Uterus (tissue), 4 donors: ENCODE data around the gene ADRA2C. TPM values are rescaled to one million over a fixed set of nuclear protein-coding genes. Genes with fewer than 3 reads are reported as not detected.

Experiments
- DNase-seq, 2 donors: peaks; one replicate each; pipeline ENCODE4 v3.0.0-alpha.2; 2019 to 2020
- H3K27ac ChIP-seq, 2 donors: fragments of 200-600 bp; sonication (generic); 1 replicate in 1 of 2; 2 replicates in 1 of 2; pipeline ENCODE4 v1.5.1; 2016 to 2018
- H3K27me3 ChIP-seq, 2 donors: fragments of 200-600 bp; sonication (generic); one replicate each; pipeline ENCODE4 v1.5.1; 2018 to 2019; ENCODE audit warnings: control low read depth in 1 of 2
- H3K36me3 ChIP-seq, 2 donors: fragments of 200-600 bp; sonication (generic); one replicate each; pipeline ENCODE4 v1.5.1; 2019; ENCODE audit warnings: control low read depth in 1 of 2
- H3K4me1 ChIP-seq, 2 donors: fragments of 200-600 bp; sonication (generic); one replicate each; pipeline ENCODE4 v1.5.1; 2018 to 2019; ENCODE audit warnings: control low read depth in 1 of 2
- H3K4me3 ChIP-seq, 2 donors: fragments of 200-600 bp; sonication (generic); 1 replicate in 1 of 2; 2 replicates in 1 of 2; pipeline ENCODE4 v1.5.1; 2018 to 2019; ENCODE audit warnings: mild to moderate bottlenecking in 1 of 2
- H3K9me3 ChIP-seq, 2 donors: fragments of 200-600 bp; sonication (generic); one replicate each; pipeline ENCODE4 v1.5.1; 2019; ENCODE audit warnings: control low read depth in 1 of 2
- POLR2A ChIP-seq, 2 donors: fragments of 450-650 bp; IDR thresholded peaks; one replicate each; pipeline ENCODE4 v1.6.1; 2016; ENCODE audit warnings: antibody characterized with exemption in 2 of 2, mild to moderate bottlenecking in 1 of 2, moderate library complexity in 1 of 2
- intact Hi-C: fragments of 100-400 bp; cut with DNase I; formaldehyde crosslinking; loops from one replicate; pipeline ENCODE4 v1.15.1; 2023; ENCODE audit warnings: low total_unique reads
- total RNA-seq, 4 donors: library from RNA; depleted of rRNA in 3 of 4; stranded (reverse); fragments of >200 nt in 3 of 4; gene quantifications; one replicate each; pipeline versions ENCODE4 v1.1.0 to v1.2.4, GENCODE V29; 2014 to 2023
- TF ChIP-seq, protein P1 (sequence below), 4 experiments: fragments of 200-600 bp in 2 of 4; fragments of 450-650 bp in 2 of 4; sonication (generic) in 2 of 4; IDR thresholded peaks; one replicate each; pipeline ENCODE4 v1.5.1; 2016 to 2019; ENCODE audit warnings: antibody characterized with exemption in 4 of 4, mild to moderate bottlenecking in 2 of 4, moderate library complexity in 1 of 4
- donor health status: DM: yes; HTN: yes; CAD: no.

Gene ADRA2C
- total RNA-seq, 4 donors from 2014 or later: 4.1 to 75.0 (median 24.7) TPM

DNA sequence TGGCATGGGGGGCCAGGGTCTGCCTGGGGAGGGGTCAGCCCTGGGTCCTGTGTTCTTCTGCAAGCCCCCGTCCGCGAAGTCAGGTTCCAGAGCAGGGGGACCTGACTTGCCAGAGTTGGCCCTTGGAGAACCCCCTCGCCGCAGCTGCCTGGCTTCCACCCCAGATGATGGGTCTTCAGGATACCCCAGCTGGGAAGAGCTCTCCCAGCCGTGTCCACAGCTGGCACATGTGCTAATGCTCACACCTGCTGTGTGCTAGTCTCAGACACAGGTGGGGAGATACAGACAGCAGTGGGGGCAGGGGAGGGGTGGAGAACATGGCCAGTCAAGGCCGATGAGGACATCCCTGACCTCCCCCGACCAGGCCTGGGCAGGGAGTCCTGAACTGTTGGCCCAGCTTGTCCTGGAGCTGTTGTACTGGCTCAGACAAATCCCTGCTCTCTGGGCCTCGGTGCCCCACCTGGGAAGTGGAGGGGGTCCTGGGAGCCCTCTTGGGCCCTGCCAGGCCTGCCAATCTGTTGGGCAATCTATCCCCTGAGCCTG is 3.5 kb downstream of the ADRA2C start:
- intact Hi-C loops: no loop called here
- H3K27ac ChIP-seq: no peak overlapping the region
- no peaks in the 10 kb centered on the region for H3K36me3 ChIP-seq
- H3K27me3 ChIP-seq: no peaks in the 10 kb centered on the region
- H3K4me3 ChIP-seq: no peak overlapping the region
- H3K4me1 ChIP-seq: no peaks in the 10 kb centered on the region
- TF ChIP-seq, protein P1, sequence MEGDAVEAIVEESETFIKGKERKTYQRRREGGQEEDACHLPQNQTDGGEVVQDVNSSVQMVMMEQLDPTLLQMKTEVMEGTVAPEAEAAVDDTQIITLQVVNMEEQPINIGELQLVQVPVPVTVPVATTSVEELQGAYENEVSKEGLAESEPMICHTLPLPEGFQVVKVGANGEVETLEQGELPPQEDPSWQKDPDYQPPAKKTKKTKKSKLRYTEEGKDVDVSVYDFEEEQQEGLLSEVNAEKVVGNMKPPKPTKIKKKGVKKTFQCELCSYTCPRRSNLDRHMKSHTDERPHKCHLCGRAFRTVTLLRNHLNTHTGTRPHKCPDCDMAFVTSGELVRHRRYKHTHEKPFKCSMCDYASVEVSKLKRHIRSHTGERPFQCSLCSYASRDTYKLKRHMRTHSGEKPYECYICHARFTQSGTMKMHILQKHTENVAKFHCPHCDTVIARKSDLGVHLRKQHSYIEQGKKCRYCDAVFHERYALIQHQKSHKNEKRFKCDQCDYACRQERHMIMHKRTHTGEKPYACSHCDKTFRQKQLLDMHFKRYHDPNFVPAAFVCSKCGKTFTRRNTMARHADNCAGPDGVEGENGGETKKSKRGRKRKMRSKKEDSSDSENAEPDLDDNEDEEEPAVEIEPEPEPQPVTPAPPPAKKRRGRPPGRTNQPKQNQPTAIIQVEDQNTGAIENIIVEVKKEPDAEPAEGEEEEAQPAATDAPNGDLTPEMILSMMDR (IDR thresholded peaks at IDR 0.05): no peak
- TF ChIP-seq POLR2A (IDR thresholded peaks at IDR 0.05): no peak
- DNase-seq: no peak
- no peaks in the 10 kb centered on the region for H3K9me3 ChIP-seq

- intact Hi-C loops: no loop called here
- no peaks in the 10 kb centered on the region for H3K4me1 ChIP-seq
- H3K4me3 ChIP-seq: no peak overlapping the region
- no peak overlapping the region for H3K27ac ChIP-seq
- TF ChIP-seq, protein P1 (IDR thresholded peaks at IDR 0.05): no peak
- no peak for TF ChIP-seq POLR2A (IDR thresholded peaks at IDR 0.05)
- no peaks in the 10 kb centered on the region for H3K9me3 ChIP-seq
- DNase-seq: no peak
- no peaks in the 10 kb centered on the region for H3K36me3 ChIP-seq
- H3K27me3 ChIP-seq: no peaks in the 10 kb centered on the region
These were observed 4.4 kb downstream of the ADRA2C start for GRCh38 chr4:3770323-3771163.

- no peaks in the 10 kb centered on the region for H3K9me3 ChIP-seq
- H3K4me3 ChIP-seq: no peak overlapping the region
- H3K27me3 ChIP-seq: no peaks in the 10 kb centered on the region
- intact Hi-C loops: no loop called here
- DNase-seq: no peak
- TF ChIP-seq, protein P1 (IDR thresholded peaks at IDR 0.05): no peak
- no peak for TF ChIP-seq POLR2A (IDR thresholded peaks at IDR 0.05)
- H3K27ac ChIP-seq: no peak overlapping the region
- H3K36me3 ChIP-seq: no peaks in the 10 kb centered on the region
- H3K4me1 ChIP-seq: no peaks in the 10 kb centered on the region
These were observed 5.1 kb downstream of the ADRA2C start for GRCh38 chr4:3771164-3771809.

- intact Hi-C loops: no loop called here
- no peak overlapping the region for H3K27ac ChIP-seq
- no peak for DNase-seq
- H3K4me1 ChIP-seq: no peaks in the 10 kb centered on the region
- no peaks in the 10 kb centered on the region for H3K27me3 ChIP-seq
- no peaks in the 10 kb centered on the region for H3K9me3 ChIP-seq
- H3K4me3 ChIP-seq: no peak overlapping the region
- no peak for TF ChIP-seq POLR2A (IDR thresholded peaks at IDR 0.05)
- TF ChIP-seq, protein P1 (IDR thresholded peaks at IDR 0.05): no peak
- no peaks in the 10 kb centered on the region for H3K36me3 ChIP-seq
These were observed 5.8 kb downstream of the ADRA2C start for GRCh38 chr4:3771939-3772495.

DNA sequence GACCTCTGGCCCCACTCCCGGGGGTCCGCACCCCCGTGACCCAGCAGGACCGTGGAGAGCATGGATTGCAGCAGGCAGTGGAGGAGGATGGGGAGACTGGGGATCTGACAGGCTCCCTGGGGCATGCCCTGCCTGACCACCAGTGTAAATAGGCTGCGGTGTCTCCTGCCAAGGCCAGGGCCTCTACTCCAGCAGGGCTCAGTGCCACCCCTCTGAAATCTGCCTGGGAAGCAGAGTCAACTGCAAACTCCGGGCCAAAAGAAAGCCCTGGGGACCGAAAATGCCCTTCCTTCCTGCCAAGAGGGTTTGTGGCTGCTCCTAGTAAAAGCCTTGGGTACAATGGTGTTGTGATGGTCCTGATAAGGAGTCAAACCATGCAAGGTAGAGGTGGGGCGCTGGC is 6.4 kb downstream of the ADRA2C start:
- TF ChIP-seq, protein P1 (IDR thresholded peaks at IDR 0.05): no peak
- TF ChIP-seq POLR2A (IDR thresholded peaks at IDR 0.05): no peak
- no peak overlapping the region for H3K4me3 ChIP-seq
- H3K4me1 ChIP-seq: no peaks in the 10 kb centered on the region
- DNase-seq: no peak
- H3K36me3 ChIP-seq: no peaks in the 10 kb centered on the region
- no peaks in the 10 kb centered on the region for H3K27me3 ChIP-seq
- no peaks in the 10 kb centered on the region for H3K9me3 ChIP-seq
- intact Hi-C loops: no loop called here
- no peak overlapping the region for H3K27ac ChIP-seq
